Upper lobe of left lung (tissue), 4 donors: ENCODE measurements around the gene NAGS.

Experiments
- POLR2AphosphoS5 ChIP-seq, 2 donors: sonication (generic); formaldehyde crosslinking; IDR thresholded peaks; one replicate each; pipeline ENCODE4 v1.5.1; 2017; ENCODE audit warnings: antibody characterized with exemption in 2 of 2
- TF ChIP-seq, protein P1 (sequence below), 6 experiments: fragments of 450-650 bp in 4 of 6; fragments of 200-600 bp in 2 of 6; sonication (generic) in 2 of 6; IDR thresholded peaks; one replicate each; pipeline ENCODE4 v1.5.1; 2016 to 2019; ENCODE audit warnings: antibody characterized with exemption in 6 of 6

GRCh38 chr17:43987131-43988021, 17.0 kb upstream of the NAGS start:
- TF ChIP-seq, protein P1, sequence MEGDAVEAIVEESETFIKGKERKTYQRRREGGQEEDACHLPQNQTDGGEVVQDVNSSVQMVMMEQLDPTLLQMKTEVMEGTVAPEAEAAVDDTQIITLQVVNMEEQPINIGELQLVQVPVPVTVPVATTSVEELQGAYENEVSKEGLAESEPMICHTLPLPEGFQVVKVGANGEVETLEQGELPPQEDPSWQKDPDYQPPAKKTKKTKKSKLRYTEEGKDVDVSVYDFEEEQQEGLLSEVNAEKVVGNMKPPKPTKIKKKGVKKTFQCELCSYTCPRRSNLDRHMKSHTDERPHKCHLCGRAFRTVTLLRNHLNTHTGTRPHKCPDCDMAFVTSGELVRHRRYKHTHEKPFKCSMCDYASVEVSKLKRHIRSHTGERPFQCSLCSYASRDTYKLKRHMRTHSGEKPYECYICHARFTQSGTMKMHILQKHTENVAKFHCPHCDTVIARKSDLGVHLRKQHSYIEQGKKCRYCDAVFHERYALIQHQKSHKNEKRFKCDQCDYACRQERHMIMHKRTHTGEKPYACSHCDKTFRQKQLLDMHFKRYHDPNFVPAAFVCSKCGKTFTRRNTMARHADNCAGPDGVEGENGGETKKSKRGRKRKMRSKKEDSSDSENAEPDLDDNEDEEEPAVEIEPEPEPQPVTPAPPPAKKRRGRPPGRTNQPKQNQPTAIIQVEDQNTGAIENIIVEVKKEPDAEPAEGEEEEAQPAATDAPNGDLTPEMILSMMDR (IDR thresholded peaks at IDR 0.05) = no peak
- no peak for TF ChIP-seq POLR2AphosphoS5 (IDR thresholded peaks at IDR 0.05)
